OCI-LY7 (cell line): Measurements from ENCODE around the gene CFAP74. TPM values are rescaled to one million over a fixed set of nuclear protein-coding genes. Genes with fewer than 3 reads are reported as not detected.

ENCODE experiments used
- BruUV-seq: library from RNA; stranded (reverse); fragments of 400-500 nt; replicated peaks from 2 replicates; lab custom pipeline; 2021; lab: Mats Ljungman, UMichigan
- CTCF ChIA-PET: fragments of 300-600 bp; sonication (Branson Sonifier 250); formaldehyde crosslinking; loops from one replicate; lab custom pipeline; 2022; ENCODE audit warnings: antibody characterized with exemption; ENCODE audit not compliant: unreplicated experiment; lab: Charles Lee
- POLR2A ChIA-PET: fragments of 300-600 bp; sonication (Branson Sonifier 250); formaldehyde crosslinking; loops from one replicate; lab custom pipeline; 2022; ENCODE audit warnings: antibody characterized with exemption; lab: Charles Lee
- DNase-seq: peaks from one replicate; pipeline ENCODE4 v3.0.0-alpha.2; 2015; ENCODE audit warnings: low spot score
- H2AFZ ChIP-seq: fragments of 200-600 bp; sonication (generic), shearing (Covaris generic); 2 replicates; pipeline ENCODE4 v1.6.1; 2014; ENCODE audit warnings: mild to moderate bottlenecking, antibody characterized with exemption, low read length, moderate library complexity
- H3K27ac ChIP-seq: fragments of 200-600 bp; sonication (generic); 2 replicates; pipeline ENCODE4 v1.5.1; 2014; ENCODE audit warnings: mixed run types, low read depth, mild to moderate bottlenecking, moderate library complexity, low read length, inconsistent platforms; ENCODE audit not compliant: poor library complexity, severe bottlenecking
- H3K36me3 ChIP-seq: fragments of 200-600 bp; sonication (generic); 2 replicates; pipeline ENCODE4 v1.6.1; 2014; ENCODE audit warnings: mild to moderate bottlenecking, antibody characterized with exemption, low read length, moderate library complexity, mixed read lengths; ENCODE audit not compliant: insufficient read depth
- H3K4me1 ChIP-seq: fragments of 200-600 bp; sonication (generic); 2 replicates; pipeline ENCODE4 v1.5.1; 2014; ENCODE audit warnings: mild to moderate bottlenecking, low read length; ENCODE audit not compliant: insufficient read depth, poor library complexity, severe bottlenecking
- H3K4me2 ChIP-seq: fragments of 200-600 bp; sonication (generic); 2 replicates; pipeline ENCODE4 v1.6.1; 2014; ENCODE audit warnings: mild to moderate bottlenecking, low read length
- H3K4me3 ChIP-seq: fragments of 200-600 bp; sonication (generic); 2 replicates; pipeline ENCODE4 v1.5.1; 2014; ENCODE audit warnings: mild to moderate bottlenecking, low read depth, low read length; ENCODE audit not compliant: poor library complexity, severe bottlenecking
- H3K79me2 ChIP-seq: fragments of 200-600 bp; sonication (generic); 2 replicates; pipeline ENCODE4 v1.6.1; 2016; ENCODE audit warnings: low read depth, mild to moderate bottlenecking, low read length, moderate library complexity, mixed read lengths; ENCODE audit not compliant: insufficient read depth
- H3K9me2 ChIP-seq: fragments of 200-600 bp; sonication (generic); 2 replicates; pipeline ENCODE4 v1.6.1; 2016; ENCODE audit warnings: mild to moderate bottlenecking, low read length, mixed read lengths; ENCODE audit not compliant: insufficient read depth
- H3K9me3 ChIP-seq: fragments of 200-600 bp; sonication (generic); 2 replicates; pipeline ENCODE4 v1.6.1; 2014; ENCODE audit warnings: mild to moderate bottlenecking, mixed run types, low read length, mixed read lengths
- H4K20me1 ChIP-seq: fragments of 200-600 bp; sonication (generic); 2 replicates; pipeline ENCODE4 v1.6.1; 2014; ENCODE audit warnings: mild to moderate bottlenecking, antibody characterized with exemption, low read length, moderate library complexity, mixed read lengths; ENCODE audit not compliant: insufficient read depth
- CTCF ChIP-seq: fragments of 200-600 bp; sonication (generic); conservative IDR thresholded peaks from 2 replicates; pipeline ENCODE4 v1.5.1; 2014; ENCODE audit warnings: mild to moderate bottlenecking, antibody characterized with exemption, low read length, moderate library complexity, mixed read lengths
- EZH2phosphoT487 ChIP-seq: fragments of 200-600 bp; sonication (generic); IDR thresholded peaks from 2 replicates; pipeline ENCODE4 v1.6.1; 2018; ENCODE audit warnings: low read depth, borderline replicate concordance, mild to moderate bottlenecking, mixed run types, antibody characterized with exemption, low read length, moderate library complexity, mixed read lengths
- intact Hi-C: fragments of 100-400 bp; cut with micrococcal nuclease; formaldehyde crosslinking; loops from one replicate; pipeline ENCODE4 v1.10.0; 2022; ENCODE audit not compliant: unreplicated experiment
- total RNA-seq, 2 experiments: library from RNA; depleted of rRNA in 1 of 2; stranded (reverse); fragments of >200 nt in 1 of 2; shearing (Covaris generic) in 1 of 2; gene quantifications; 2 replicates each; pipeline ENCODE4 v1.2.3, GENCODE V29; 2014 to 2022

CFAP74 gene
- total RNA-seq, 2 experiments from 2014 or later, result not detected

DNA sequence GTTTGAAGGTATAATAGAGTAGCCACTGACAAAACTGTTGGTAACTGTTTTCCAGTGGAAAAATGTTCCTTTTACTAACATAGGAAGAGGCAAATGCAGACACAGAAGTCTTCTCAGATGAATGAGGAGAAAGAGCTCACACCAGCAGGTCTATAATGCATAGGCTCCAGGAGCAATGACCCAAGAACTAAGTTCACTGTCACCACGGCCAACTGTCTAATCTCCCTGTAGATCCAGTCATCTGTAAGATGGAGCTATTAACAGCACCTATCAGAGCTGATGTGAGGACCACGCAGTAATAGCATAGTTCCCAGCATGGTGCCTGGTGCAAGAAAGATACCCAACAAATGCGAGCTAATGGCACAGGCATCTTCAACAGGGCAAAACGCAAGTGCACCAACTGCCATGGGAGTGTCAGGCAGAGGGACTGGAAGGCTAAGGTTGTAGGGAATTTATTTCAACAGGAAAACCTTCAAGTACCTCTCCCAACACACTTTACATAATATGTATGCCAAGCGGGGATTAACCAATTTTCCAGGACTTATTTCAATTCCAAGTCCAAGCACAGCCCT lies 125.6 kb downstream of the CFAP74 start:
- H3K79me2 ChIP-seq, result peaks cover 100% of the 10 kb centered on the region
- no peaks in the 10 kb centered on the region for H3K9me2 ChIP-seq
- TF ChIP-seq EZH2phosphoT487 (no peak), CTCF (no peak)
- no peak overlapping the region for H3K4me3 ChIP-seq
- intact Hi-C loops, result no loop called here
- H3K27ac ChIP-seq, result peak overlapping the region; percentile 15
- H3K4me1 ChIP-seq, result peaks cover 31% of the 10 kb centered on the region
- H2AFZ ChIP-seq, result no peak overlapping the region
- H3K36me3 ChIP-seq, result peaks cover 94% of the 10 kb centered on the region
- BruUV-seq, result no TSS peak
- no peak for DNase-seq
- peaks cover 57% of the 10 kb centered on the region for H4K20me1 ChIP-seq
- H3K4me2 ChIP-seq, result no peak overlapping the region
- ChIA-PET POLR2A (interaction anchor here (0.8 to 1.0 kb wide), 2 partner anchors 9 to 12 kb away, joined by 3 read pairs; no protein-coding TSS in a partner anchor), CTCF (no interaction called here)
- no peaks in the 10 kb centered on the region for H3K9me3 ChIP-seq

DNA sequence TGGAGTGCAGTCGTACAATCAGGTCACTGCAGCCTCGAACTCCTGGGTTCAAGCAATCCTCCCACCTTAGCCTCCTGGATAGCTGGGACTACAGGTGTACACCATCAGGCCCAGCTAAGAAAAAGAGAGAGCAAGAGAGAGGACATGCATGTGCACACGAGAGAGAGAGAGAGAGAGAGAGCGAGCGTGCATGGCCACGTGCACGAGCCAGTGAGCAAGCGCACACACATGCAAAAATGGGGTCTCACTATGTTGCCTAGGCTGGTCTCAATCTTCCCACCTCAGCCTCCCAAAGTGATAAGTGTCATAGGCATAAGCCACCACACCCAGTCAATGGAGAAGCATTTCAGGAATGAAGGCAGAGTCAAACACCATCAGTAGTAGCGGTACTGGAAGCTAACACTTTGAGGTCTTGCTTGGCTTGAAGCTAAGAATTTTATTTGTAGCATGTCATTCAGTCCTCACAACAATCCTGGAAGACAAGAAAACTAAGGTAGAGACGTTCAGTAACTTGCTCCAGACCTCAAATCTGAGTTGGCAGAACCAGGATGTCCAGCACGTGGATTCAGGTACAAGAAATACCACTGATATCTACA lies 127.2 kb downstream of the CFAP74 start:
- POLR2A ChIA-PET, result interaction anchor here (0.7 kb wide), 1 partner anchor 32 kb away, joined by 3 read pairs; no protein-coding TSS in a partner anchor

More for the DNA sequence above, 127.2 kb downstream of the CFAP74 start:
- no peak overlapping the region for H3K4me3 ChIP-seq
- peaks cover 31% of the 10 kb centered on the region for H3K4me1 ChIP-seq
- CTCF ChIA-PET, result no interaction called here
- intact Hi-C loops, result no loop called here
- H2AFZ ChIP-seq, result no peak overlapping the region
- BruUV-seq, result no TSS peak
- TF ChIP-seq EZH2phosphoT487 (no peak), CTCF (no peak)
- H3K9me2 ChIP-seq, result no peaks in the 10 kb centered on the region
- no peak overlapping the region for H3K4me2 ChIP-seq
- no peak for DNase-seq
- H4K20me1 ChIP-seq, result peaks cover 56% of the 10 kb centered on the region
- H3K27ac ChIP-seq, result no peak overlapping the region
- peaks cover 100% of the 10 kb centered on the region for H3K79me2 ChIP-seq
- H3K36me3 ChIP-seq, result peaks cover 96% of the 10 kb centered on the region
- H3K9me3 ChIP-seq, result no peaks in the 10 kb centered on the region
